Iris pigment epithelial cell (primary cell): ENCODE measurements around the gene SDR42E2.
"Not testable (repeated sequence)": the region's sequence is repeated elsewhere in the genome, so short reads cannot be mapped to it uniquely, and the experiment has no call there.

Experiments
- DNase-seq: peaks from one replicate; pipeline ENCODE4 v3.0.0-alpha.2; 2011; ENCODE audit warnings: low read depth

SDR42E2 gene

DNA sequence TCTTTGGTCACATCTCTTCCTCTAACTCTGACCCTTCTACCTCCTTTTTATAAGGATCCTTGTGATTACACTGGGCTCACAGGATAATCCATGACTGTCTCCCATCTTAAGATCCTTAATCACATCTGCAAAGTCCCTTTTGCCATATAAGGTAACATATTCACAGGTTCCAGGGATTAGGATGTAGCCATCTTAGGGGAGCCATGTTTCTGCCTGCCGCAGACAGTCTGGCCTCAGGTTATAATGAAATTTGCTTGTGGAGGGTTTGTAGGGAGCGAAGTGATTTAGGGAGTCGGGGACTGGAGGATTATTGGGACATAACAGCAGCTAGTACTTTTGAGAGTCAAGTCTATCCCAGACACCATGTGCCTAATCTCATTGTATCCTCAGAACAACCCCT is 51.5 kb downstream of the SDR42E2 start:
- no peak for DNase-seq

DNA sequence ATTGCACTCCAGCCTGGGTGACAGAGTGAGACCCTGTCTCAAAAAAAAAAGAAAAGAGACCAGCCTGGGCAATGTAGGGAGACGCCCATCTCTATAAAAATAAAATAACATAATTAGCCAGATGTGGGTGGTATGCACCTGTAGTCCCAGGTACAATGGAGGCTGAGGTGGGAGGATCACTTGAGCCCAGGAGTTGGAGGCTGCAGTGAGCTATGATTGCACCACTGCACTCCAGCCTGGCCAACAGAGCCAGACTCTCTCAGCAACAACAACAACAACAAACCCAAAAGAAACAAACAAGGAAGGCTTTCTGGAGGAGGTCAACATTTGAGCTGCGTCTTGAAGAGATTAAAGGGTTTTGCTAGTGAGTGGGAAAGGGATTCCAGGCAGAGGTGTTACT is 52.1 kb downstream of the SDR42E2 start:
- DNase-seq: no peak

DNA sequence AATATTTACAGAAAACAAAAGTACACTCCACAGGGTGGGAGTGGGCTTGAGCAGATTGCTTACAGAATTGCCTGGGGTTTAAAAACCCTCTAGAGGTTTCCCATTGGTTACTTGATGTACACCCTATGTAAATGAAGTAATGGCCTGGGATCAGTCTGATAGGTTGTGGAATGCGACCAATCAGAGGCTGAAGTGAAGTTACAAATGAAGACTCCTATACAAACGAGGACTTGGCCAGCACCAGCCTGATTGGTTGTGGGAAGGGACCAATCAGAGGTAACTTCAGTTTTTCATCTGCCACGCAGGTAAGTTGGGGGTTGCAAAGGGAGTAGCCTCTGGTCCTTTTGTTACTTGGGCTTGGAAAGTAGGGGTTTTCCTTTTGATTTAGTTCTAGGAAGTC is 52.6 kb downstream of the SDR42E2 start:
- peak; percentile 28 for DNase-seq

DNA sequence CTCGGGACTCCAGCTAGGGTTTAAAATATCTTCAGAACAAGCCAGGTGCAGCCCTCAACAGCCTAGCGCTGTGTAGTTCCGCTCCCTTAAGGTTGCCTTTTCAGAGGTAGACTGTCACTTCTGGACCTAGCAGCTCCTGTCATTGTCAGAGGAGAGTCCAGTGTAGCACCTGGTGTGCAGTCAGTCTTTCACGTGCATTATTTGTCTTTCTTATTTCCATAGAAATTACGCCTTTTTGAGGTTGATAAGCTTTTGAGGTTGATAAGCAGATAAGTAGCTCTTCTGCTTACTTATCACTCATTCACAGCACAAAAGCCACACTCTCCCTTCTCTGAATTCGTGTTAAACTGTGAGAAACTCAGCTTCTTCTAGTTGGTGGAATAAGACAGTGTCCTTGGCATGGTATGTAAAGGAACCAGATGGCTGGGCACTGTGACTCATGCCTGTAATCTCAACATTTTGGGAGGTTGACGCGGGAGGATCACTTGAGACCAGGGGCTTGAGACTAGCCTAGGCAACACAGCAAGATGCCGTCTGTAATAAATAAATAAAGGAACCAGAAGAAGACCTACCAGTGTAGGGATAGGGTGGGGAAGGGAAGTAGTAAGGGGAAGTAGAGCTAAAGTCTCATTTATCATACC is 54.0 kb downstream of the SDR42E2 start:
- peak; percentile 45 for DNase-seq

DNA sequence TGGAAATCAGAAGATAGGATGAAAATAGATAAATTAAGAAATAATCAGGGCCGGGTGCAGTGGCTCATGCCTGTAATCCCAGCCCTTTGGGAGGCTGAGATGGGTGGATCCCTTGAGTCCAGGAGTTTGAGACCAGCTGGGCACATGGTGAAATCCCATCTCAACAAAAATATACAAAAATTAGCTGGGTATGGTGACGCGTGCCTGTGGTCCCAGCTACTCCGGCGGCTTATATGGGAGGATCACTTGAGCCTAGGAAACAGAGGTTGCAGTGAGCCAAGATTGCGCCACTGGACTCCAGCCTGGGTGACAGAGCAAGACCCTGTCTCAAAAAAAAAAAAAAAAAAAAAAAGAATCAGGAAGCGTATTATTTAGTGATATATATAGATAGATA is 54.5 kb downstream of the SDR42E2 start:
- DNase-seq: not testable (repeated sequence)

DNA sequence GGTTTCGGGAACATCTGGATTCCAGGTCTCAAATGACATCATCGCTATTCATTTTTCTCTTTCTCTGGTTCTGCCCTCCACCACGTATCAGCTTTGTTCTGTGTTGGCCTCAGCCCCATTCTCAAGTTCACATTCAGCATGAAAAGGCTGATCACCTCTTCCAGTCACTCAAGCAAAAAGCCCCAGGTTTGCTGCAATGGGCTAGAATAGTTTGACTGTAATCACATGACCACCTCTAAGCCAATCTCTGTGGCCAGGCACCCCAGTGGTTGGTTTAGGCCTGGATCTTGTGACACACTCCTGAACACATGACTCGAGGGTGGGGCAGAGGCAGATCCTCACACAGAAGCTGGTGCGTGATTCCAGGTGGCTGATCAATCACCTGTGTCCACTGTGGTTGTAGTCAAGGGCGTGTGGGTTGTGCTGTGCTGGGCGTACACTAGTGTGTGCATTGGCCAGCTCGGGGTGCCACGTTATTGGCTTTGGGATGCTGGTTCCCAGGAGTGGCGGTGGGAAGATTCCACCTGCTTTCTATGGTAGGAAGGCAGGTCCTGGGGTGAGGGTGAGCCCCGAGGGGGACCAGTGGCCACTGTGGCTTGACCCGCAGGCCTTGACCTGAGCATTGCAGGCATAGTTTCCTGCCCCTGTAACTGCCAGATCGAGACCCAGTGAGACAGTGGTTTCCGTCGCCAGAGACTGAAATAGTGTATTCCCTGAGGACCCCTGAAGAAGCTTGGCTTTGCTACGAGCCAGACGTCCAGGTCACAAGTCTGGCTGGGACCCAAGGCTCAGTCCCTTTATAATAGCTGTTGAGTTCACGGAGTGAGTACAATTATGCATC is 55.8 kb downstream of the SDR42E2 start:
- no peak for DNase-seq

DNA sequence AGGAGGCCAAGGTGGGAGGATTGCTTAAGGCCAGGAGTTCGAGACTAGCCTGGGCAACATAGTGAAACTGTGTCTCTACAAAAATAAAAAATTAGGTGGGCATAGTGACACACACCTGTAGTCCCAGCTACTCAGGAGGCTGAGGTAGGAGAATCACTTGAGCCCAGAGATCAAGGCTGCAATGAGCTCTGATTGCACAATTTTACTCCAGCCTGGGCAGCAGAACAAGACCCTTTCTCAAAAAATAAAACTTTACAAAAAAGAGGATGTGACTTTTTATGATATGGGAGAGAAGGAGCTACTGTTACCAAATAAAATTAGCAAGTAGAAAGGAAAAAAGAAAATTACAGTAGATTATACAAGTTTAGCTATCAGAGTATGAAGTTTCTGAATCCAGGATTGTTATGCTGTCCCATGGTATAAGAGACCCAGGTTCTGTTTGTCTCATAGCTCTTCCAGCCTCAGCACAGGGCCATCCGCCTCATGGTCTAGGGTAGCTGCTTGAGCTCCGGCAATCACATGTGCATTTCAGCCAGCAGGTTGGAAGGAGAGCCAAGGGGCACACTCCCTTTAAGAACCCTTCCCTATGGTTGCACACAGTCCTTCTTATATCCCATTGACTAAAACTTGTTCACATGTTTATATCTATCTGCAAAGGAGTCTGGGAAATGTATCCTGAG is 57.2 kb downstream of the SDR42E2 start:
- DNase-seq: no peak

DNA sequence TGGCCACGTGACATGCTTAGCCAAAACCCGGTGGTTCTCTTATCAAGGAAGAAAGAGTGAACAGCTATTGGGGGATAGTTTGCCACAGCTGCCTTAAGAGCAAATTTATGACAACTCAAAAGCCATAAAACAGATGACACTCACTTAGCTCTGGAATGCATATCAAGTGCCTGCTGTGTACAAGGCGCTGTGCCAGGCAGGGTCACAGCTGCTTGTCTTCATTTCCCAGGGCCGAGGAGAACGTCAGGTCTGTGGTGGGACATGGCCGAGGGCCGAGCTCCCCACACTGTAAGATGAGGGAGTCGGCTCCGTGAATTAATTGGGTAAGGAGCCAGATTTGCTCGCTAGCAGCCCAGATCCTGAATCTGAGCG is 57.7 kb downstream of the SDR42E2 start:
- no peak for DNase-seq

DNA sequence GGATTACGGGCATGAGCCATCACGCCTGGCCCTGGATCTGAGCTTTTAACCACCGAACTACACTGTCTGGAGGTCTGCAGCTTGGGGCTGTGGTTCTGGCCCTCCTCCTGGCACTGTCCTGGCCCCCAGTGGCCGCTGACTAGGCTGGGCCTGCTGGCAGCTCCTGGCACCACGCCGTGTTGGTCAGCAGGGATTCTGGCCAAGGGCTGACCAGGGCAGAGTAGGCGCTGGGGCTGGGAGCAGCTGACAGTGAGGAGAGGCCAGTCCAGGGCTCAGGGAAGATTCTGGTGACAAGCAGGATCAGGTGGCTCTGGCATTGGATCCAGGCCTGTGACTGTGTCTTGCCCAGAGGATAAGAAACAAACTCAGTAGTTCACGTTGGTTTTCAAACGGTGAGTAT is 58.4 kb downstream of the SDR42E2 start:
- DNase-seq: no peak

DNA sequence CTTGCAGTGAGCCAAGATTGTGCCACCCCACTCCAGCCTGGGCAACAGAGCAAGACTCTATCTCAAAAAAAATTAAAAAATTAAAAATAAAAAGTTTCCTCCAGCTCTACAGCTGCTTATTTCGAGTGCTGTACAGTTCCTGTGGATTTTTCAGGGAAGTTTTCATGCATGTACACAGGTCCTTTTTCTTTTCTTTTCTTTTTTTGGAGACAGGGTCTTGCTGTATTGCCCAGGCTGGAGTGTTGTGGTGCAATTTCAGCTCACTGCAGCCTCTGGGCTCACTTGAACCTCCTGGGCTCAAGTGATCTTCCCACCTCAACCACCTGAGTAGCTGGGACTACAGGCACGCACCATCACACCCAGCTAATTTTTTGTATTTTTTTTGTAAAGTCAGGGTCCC is 59.7 kb downstream of the SDR42E2 start:
- no peak for DNase-seq

DNA sequence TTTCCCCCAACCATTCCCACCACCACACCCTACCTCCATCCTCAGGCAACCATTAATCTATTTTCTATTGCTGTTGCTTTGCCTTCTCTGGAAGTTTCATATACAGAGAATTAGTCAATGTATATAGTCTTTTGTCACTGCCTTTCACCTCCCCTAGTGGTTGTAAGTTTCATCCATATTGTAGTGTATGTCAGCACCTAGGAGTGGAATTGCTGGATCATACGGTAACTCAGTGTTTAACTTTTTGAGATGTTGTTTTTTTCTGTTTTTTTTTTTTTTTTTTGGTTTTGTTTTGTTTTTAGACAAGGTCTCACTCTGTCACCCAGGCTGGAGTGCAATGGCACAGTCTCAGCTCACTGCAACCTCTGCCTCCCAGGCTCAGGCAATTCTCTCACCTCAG is 60.7 kb downstream of the SDR42E2 start:
- no peak for DNase-seq

DNA sequence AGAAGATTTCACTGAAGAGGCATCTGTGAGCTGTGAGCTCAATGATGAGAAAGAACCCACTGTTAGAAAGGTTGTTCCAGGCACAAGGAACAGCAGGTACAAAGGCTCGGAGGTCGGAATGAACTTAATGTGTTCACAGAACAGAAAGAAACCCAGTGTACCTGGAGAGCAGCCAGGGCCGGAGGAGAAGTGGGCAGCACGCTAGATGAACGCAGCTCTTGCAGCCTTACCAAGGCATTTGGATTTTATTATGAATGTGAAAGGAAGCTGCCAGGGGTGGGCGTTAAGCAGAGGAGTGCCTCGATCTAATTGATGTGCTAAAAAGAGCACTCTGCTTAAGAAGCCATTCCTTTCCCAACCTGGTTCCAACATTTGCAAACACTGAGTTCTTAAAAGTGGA is 62.8 kb downstream of the SDR42E2 start:
- no peak for DNase-seq

DNA sequence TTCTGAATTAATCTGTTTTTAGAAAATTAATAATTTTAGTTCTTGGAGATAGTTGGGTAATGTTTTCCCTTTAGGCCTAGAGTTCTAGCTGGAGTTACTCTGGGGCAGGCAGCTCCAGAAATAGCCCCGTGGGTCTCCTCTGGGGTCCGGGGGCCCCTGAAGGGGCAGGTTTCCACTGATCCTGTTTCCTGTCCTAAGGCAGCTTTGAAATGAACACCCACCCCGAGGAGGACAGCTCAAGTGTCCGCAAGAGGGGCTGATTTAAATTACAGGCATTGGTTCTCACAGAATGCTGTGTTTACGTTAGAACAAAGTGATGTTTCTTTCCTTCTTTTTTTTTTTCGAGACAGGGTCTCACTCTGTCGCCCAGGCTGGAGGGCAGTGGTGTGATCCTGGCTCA is 67.6 kb downstream of the SDR42E2 start:
- no peak for DNase-seq

DNA sequence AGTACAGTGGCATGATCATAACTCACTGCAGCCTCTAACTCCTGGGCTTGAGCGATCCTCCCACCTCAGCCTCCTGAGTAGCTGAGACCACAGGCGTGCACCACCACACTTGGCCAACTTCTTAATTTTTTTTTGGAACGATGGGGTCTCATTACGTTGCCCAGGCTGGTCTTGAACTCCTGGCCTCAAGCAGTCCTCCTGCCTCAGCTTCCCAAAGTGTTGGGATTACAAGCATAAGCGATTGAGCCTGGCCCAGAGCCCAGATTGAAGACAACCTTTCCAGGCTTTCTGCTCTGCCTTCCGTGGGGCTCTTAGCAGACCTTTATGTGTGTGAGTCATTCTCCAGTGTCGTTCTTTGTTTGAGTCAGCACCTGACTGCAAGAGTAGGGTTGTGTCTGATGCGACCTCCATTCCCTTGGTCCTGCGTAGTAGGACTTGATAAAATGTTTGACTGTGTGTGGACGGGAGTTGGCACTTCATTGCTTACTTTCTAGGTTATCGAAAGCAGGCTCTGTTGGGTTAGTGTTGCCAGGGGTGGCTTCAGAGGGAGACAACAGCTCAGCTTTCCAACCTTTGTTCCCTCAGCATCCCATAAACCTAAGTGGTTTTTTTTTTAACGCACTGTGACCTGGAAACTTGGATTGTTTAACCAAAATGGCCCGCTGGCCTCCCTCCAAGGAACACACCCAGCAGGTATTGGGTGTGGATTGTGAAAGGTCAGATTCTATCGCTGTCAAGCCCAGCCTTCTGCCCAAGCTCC is 70.2 kb downstream of the SDR42E2 start:
- DNase-seq: peak; percentile 63

DNA sequence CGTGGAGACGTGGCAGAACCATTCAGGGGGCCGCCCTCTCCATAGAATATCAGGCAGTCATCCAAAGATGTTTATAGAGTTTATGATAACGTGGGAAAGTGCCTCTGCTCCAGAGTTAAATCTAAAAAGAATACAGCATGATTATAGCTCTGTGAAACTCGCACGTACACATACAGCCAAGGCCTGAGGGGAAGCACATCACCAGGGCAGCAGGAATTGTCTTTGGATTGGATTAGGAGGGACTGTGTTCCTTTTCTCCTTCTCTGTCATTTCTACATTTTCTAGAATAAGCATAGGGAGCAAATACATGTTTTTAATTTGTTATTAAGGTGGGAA is 70.7 kb downstream of the SDR42E2 start:
- no peak for DNase-seq

DNA sequence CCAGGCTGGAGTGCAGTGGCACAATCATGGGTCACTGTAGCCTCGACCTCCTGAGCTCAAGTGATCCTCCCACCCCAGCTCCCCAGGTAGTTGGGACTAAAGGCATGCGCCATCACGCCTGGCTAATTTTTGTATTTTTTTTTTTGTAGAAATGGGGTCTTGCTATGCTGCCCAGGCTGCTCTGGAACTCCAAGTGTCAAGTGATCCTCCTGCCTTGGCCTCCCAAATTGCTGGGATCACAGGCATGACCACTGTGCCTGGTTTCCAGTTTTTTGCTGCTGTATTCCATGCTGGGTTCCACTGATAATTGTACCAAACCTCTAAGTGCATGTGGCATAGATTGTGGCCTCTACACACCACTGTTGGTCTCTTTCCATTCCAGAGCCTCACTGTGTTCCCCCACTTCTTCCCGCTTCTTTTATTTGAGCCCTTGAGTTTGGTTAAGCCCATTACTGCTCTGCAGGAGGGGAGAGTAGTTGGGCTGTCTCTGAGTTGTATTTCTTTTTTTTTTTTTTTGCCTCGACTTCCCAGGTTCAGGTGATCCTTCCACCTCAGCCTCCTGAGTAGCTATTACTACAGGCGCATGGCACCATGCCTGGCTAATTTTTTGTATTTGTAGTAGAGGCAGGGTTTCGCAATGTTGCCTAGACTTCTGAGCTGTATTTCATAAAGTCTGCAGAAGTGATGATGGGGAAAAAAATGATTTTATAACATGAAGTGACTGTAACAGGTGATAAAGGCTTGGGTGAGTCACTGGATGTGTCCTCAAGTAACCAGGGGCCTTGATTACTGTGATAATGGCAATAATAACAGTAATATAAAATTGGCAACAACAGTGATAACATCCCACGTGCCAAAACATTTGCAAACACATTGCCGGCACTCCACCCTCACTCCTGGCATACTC is 73.8 kb downstream of the SDR42E2 start:
- DNase-seq: peak; percentile 53

DNA sequence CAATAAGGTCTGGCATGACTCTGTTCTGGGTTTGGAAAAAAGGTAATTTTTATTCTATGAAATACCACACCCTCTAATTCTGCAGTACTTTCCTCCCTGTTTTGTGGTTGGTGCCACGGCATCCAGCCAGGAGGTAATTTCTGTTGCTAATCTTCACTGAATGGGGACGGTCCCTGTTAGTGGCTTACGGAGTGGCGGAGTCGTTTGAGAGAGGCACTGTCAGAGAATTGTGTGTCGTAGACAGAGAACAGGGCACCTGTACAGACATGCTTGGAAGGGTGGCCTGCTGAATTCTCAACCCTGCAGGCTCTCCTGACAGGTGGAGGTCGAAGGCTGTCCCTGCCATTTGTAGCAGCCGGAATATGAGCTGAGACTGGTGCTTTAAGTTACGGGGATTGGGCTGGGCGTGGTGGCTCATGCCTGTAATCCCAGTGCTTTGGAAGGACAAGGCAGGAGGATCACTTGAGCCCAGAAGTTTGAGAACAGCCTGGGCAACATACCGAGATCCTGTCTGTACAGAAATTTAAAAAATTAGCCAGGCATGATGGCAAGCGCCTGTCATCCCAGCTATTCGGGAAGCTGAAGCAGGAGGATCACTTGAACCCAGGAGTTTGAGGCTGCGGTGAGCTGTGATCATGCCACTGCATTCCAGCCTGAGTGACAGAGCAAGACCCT is 77.0 kb downstream of the SDR42E2 start:
- no peak for DNase-seq

DNA sequence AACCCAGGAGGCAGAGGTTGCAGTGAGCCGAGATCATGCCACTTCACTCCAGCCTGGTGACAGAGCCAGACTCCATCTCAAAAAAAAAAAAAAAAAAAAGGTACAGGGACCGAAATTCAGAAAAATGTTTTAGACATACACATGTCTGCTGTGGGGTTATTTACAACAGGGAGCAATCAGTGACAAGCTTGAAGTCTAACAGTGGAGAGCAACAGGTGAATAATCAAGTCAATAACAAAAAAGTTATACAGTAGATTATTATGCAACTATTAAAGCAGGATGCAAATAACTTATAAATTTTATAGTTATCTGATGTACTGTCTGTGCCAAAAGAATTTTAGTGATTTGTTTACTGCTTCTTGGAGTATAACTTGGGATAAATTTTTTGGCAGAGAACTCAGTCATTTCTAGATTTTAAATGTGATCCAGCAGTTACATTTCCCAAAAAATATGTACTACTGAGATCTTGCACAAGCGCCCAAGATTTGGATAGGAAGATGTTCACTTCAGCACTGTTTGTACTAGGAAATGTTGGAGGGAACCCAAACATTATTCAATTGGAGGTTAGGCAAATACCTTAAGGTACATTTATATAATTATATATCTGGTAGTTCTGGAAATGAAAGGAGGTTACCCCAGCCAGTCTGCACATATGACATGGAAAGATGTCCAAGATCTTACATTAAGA is 77.9 kb downstream of the SDR42E2 start:
- DNase-seq: peak; percentile 40
